ENCODE measurements around the gene HESX1. TPM values are rescaled to one million over a fixed set of nuclear protein-coding genes. Genes with fewer than 3 reads are reported as not detected.

The HESX1 gene
- under 1 TPM in 1 of 4 donors, not detected in 3; 0.82 TPM for total RNA-seq

GRCh38 chr3:57199895-57200297 lies at the start of gene HESX1:
TSS of gene HESX1 (minus strand) at chr3:57199978. CDS start at chr3:57199918, 60 bp downstream.
- in situ Hi-C loops (cut with MboI; ENCODE audit: low pct_ligation_motif_present in 1 of 4, low pct_unique_long_range_greater_than_20kb in 1 of 4, low sequenced_read_pairs in 3 of 4): no loop called here
- TF ChIP-seq EP300 (IDR thresholded peaks at IDR 0.05; ENCODE audit: low read depth) (no peak), POLR2A (IDR thresholded peaks at IDR 0.05) (no peak)
- TF ChIP-seq, protein P1, sequence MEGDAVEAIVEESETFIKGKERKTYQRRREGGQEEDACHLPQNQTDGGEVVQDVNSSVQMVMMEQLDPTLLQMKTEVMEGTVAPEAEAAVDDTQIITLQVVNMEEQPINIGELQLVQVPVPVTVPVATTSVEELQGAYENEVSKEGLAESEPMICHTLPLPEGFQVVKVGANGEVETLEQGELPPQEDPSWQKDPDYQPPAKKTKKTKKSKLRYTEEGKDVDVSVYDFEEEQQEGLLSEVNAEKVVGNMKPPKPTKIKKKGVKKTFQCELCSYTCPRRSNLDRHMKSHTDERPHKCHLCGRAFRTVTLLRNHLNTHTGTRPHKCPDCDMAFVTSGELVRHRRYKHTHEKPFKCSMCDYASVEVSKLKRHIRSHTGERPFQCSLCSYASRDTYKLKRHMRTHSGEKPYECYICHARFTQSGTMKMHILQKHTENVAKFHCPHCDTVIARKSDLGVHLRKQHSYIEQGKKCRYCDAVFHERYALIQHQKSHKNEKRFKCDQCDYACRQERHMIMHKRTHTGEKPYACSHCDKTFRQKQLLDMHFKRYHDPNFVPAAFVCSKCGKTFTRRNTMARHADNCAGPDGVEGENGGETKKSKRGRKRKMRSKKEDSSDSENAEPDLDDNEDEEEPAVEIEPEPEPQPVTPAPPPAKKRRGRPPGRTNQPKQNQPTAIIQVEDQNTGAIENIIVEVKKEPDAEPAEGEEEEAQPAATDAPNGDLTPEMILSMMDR (IDR thresholded peaks at IDR 0.05): no peak
- DNase-seq: no peak
- Histone ChIP-seq H3K27me3 (peaks cover 6% of the 10 kb centered on the region), H3K27ac (no peak within 1 kb of the TSS), H3K4me3 (no peak within 1 kb of the TSS), H3K4me1 (no peaks in the 10 kb centered on the region), H3K36me3 (no peaks in the 10 kb centered on the region), H3K9me3 (no peaks in the 10 kb centered on the region)
- intact Hi-C loops (cut with DNase I; ENCODE audit: low total_unique reads): no loop called here
- 40 to 56% methylated on average over 1 to 4 of the region's 4 CpGs for WGBS, 2 donors (ENCODE audit: low coverage in 1 of 2)

DNA sequence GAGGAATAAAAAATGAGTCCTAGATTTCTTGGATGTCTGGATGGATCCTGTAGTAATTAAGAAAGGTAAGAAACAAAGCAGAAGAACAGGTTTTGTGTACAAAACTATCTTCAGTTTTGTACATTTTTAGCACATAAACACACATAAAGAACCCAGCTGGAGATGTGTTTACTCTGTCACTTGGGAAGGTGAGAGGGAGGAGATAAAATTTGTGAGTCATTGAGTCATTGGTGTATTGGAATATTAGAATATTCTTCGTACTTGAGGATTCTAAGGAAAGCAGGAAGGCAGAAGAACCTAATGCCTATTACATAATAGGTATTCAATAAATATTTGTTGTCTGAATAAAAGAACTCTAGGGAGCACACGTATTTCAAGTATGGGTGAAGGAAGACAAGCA lies 45.2 kb upstream of the HESX1 start:
- TF ChIP-seq EP300 (IDR thresholded peaks at IDR 0.05; ENCODE audit: low read depth) (no peak), POLR2A (IDR thresholded peaks at IDR 0.05) (no peak), POLR2AphosphoS5 (IDR thresholded peaks at IDR 0.05) (no peak)
- TF ChIP-seq, protein P1 (IDR thresholded peaks at IDR 0.05): no peak
- Histone ChIP-seq H3K4me3 (no peak overlapping the region), H3K27ac (no peak overlapping the region), H3K27me3 (no peaks in the 10 kb centered on the region), H3K36me3 (peaks cover 0 to 75% (median 22%) of the 10 kb centered on the region in 4 donors), H3K4me1 (no peaks in the 10 kb centered on the region), H3K9me3 (no peaks in the 10 kb centered on the region)
- in situ Hi-C loops (cut with MboI; ENCODE audit: low pct_ligation_motif_present in 1 of 4, low pct_unique_long_range_greater_than_20kb in 1 of 4, low sequenced_read_pairs in 3 of 4) (no loop called here), intact Hi-C loops (cut with DNase I; ENCODE audit: low total_unique reads) (no loop called here)
- 79 to 90% methylated on average over 2 of the region's 2 CpGs for WGBS, 2 donors (ENCODE audit: low coverage in 1 of 2)
- no peak for DNase-seq

GRCh38 chr3:57234613-57235575 lies 35.1 kb upstream of the HESX1 start:
- Histone ChIP-seq H3K9me3 (no peaks in the 10 kb centered on the region), H3K4me3 (no peak overlapping the region), H3K36me3 (peaks cover 0 to 24% (median 11%) of the 10 kb centered on the region in 4 donors), H3K27ac (peak overlapping the region in 1 of 4 donors; percentile 10), H3K4me1 (peaks cover 3 to 20% (median 5%) of the 10 kb centered on the region in 4 donors), H3K27me3 (no peaks in the 10 kb centered on the region)
- in situ Hi-C loops (cut with MboI; ENCODE audit: low pct_ligation_motif_present in 1 of 4, low pct_unique_long_range_greater_than_20kb in 1 of 4, low sequenced_read_pairs in 3 of 4) (no loop called here), intact Hi-C loops (cut with DNase I; ENCODE audit: low total_unique reads) (no loop called here)
- TF ChIP-seq POLR2AphosphoS5 (IDR thresholded peaks at IDR 0.05) (no peak), POLR2A (IDR thresholded peaks at IDR 0.05) (no peak), EP300 (IDR thresholded peaks at IDR 0.05; ENCODE audit: low read depth) (no peak)
- TF ChIP-seq, protein P1 (IDR thresholded peaks at IDR 0.05): no peak
- DNase-seq: no peak
- WGBS, 2 donors (ENCODE audit: low coverage in 1 of 2): 73 to 80% methylated on average over 8 to 13 of the region's 13 CpGs

- Histone ChIP-seq H3K9me3 (no peaks in the 10 kb centered on the region), H3K4me3 (no peak overlapping the region), H3K36me3 (peaks cover 0 to 16% (median 8%) of the 10 kb centered on the region in 4 donors), H3K4me1 (peaks cover 4 to 31% (median 16%) of the 10 kb centered on the region in 4 donors), H3K27ac (no peak overlapping the region), H3K27me3 (no peaks in the 10 kb centered on the region)
- DNase-seq: no peak
- WGBS, 2 donors (ENCODE audit: low coverage in 1 of 2): 98 to 100% methylated on average over 2 of the region's 2 CpGs
- in situ Hi-C loops (cut with MboI; ENCODE audit: low pct_ligation_motif_present in 1 of 4, low pct_unique_long_range_greater_than_20kb in 1 of 4, low sequenced_read_pairs in 3 of 4): no loop called here
- intact Hi-C loops (cut with DNase I; ENCODE audit: low total_unique reads): no loop called here
- TF ChIP-seq, protein P1 (IDR thresholded peaks at IDR 0.05): no peak
- TF ChIP-seq POLR2A (IDR thresholded peaks at IDR 0.05) (no peak), EP300 (IDR thresholded peaks at IDR 0.05; ENCODE audit: low read depth) (no peak), POLR2AphosphoS5 (IDR thresholded peaks at IDR 0.05) (no peak)
Measured at GRCh38 chr3:57233799-57234198, 34.0 kb upstream of the HESX1 start.
